Left ventricle myocardium inferior (tissue), 1 donor: ENCODE measurements around the gene MDK. TPM values are rescaled to one million over a fixed set of nuclear protein-coding genes. Genes with fewer than 3 reads are reported as not detected.

Experiments used
- DNase-seq: peaks from one replicate; pipeline ENCODE4 v3.0.0-alpha.2; 2020
- H3K27ac ChIP-seq: fragments of 200-600 bp; replicated peaks from 2 replicates; pipeline ENCODE4 v1.8.0; 2021
- H3K27me3 ChIP-seq: fragments of 200-600 bp; 2 replicates; pipeline ENCODE4 v1.8.0; 2021; ENCODE audit warnings: low read depth
- H3K36me3 ChIP-seq: fragments of 200-600 bp; 2 replicates; pipeline ENCODE4 v1.8.0; 2021
- H3K4me1 ChIP-seq: fragments of 200-600 bp; 2 replicates; pipeline ENCODE4 v1.8.0; 2021
- H3K4me3 ChIP-seq: fragments of 200-600 bp; 2 replicates; pipeline ENCODE4 v1.8.0; 2021; ENCODE audit warnings: mild to moderate bottlenecking, moderate library complexity
- H3K9me3 ChIP-seq: fragments of 200-600 bp; replicated peaks from 2 replicates; pipeline ENCODE4 v1.8.0; 2021
- intact Hi-C: fragments of 100-400 bp; cut with micrococcal nuclease; formaldehyde crosslinking; loops from one replicate; pipeline ENCODE4 v1.11.0; 2022
- microRNA-seq: library from miRNA; unstranded; fragments of <30 nt; microRNA quantifications from one replicate; pipeline ENCODE4 v1.2.0, GENCODE V29; 2020
- total RNA-seq: library from RNA; stranded (reverse); fragmentation: NEBNext Ultra II Directional; extraction: Animal tissue kit (Norgen Biotek cat#: 25700); gene quantifications from one replicate; pipeline ENCODE4 v1.2.1, GENCODE V29; 2021
- TF ChIP-seq, protein P1 (sequence below): fragments of 200-600 bp; IDR thresholded peaks from 2 replicates; pipeline ENCODE4 v1.8.0; 2021; ENCODE audit warnings: antibody characterized with exemption, mild to moderate bottlenecking, borderline replicate concordance
- donor health status: DM: no; HTN: yes; CAD: no; lungs with severe emphysema.

The MDK gene
- total RNA-seq, 1 donor from 2014 or later = 5.4 TPM

- H3K27ac ChIP-seq = no peak overlapping the region
- no peak for DNase-seq
- H3K36me3 ChIP-seq = peaks cover 57% of the 10 kb centered on the region
- intact Hi-C loops = no loop called here
- H3K4me1 ChIP-seq = peaks cover 1% of the 10 kb centered on the region
- no peaks in the 10 kb centered on the region for H3K27me3 ChIP-seq
- TF ChIP-seq, protein P1, sequence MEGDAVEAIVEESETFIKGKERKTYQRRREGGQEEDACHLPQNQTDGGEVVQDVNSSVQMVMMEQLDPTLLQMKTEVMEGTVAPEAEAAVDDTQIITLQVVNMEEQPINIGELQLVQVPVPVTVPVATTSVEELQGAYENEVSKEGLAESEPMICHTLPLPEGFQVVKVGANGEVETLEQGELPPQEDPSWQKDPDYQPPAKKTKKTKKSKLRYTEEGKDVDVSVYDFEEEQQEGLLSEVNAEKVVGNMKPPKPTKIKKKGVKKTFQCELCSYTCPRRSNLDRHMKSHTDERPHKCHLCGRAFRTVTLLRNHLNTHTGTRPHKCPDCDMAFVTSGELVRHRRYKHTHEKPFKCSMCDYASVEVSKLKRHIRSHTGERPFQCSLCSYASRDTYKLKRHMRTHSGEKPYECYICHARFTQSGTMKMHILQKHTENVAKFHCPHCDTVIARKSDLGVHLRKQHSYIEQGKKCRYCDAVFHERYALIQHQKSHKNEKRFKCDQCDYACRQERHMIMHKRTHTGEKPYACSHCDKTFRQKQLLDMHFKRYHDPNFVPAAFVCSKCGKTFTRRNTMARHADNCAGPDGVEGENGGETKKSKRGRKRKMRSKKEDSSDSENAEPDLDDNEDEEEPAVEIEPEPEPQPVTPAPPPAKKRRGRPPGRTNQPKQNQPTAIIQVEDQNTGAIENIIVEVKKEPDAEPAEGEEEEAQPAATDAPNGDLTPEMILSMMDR = no peak
- no peaks in the 10 kb centered on the region for H3K9me3 ChIP-seq
- no peak overlapping the region for H3K4me3 ChIP-seq
Observed at GRCh38 chr11:46426233-46426991, 44.9 kb downstream of the MDK start.

DNA sequence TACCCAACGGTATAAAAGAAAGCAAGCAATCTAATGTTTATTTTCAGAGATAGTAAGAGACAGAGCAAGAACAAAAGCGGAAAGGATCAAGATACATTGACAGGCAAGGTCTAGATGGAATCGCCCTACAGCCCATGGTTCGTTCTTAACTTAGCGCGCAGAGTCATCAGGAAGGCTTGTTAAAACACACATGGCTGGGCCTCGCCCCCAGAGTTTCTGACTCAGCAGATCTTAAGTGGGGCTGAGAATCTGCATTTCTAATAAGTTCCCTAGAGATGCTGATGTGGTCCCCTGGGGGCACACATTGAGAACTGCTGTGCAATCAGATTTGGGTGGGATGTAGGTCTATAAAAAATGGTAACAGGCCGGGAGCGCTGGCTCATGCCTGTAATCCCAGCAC lies 45.9 kb downstream of the MDK start:
- Histone ChIP-seq H3K9me3 (no peaks in the 10 kb centered on the region), H3K36me3 (peaks cover 57% of the 10 kb centered on the region), H3K27ac (no peak overlapping the region), H3K4me1 (no peaks in the 10 kb centered on the region), H3K4me3 (no peak overlapping the region), H3K27me3 (no peaks in the 10 kb centered on the region)
- DNase-seq = no peak
- intact Hi-C loops = no loop called here
- TF ChIP-seq, protein P1 = no peak

DNA sequence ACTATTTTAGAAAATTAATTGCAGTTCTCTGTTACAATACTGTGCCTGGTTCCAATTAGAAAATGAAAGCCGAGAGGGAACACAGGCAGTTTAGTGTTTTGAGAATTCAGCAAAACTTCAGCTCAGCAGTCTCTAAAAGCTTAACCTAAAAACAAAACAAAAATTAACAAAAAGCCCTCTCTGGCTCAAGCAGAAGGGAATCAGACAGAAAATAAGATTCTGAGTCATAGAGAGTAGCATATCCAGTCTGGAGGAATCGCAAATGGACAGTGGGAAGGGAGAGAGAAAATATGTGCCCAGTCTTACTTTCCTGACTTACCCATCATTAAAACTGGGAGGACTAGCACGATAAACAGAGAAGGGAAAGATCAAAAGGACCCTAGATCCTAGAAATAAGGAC lies 48.2 kb downstream of the MDK start:
- Histone ChIP-seq H3K27ac (no peak overlapping the region), H3K4me3 (no peak overlapping the region), H3K9me3 (no peaks in the 10 kb centered on the region), H3K36me3 (peaks cover 67% of the 10 kb centered on the region), H3K4me1 (no peaks in the 10 kb centered on the region), H3K27me3 (no peaks in the 10 kb centered on the region)
- TF ChIP-seq, protein P1 = no peak
- intact Hi-C loops = no loop called here
- no peak for DNase-seq

DNA sequence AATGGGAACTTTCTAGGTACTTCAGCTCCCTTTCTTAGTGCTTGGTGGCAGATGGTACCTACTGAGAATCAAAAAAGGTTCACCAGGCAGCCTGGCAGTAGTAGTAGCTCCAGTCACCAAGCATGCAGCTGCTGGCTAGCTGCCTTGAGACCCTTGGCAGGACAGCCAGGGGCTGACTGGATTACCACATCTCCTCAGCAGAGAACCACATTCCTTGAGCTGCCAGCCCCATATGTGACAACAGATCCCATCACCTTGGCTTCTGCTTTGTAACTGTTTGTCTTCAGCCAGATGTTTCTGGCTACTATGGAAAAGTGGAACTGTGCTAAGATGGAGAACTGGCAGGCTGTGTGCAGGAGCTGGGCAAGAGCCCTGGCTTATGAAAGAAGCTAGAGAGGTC lies 49.7 kb downstream of the MDK start:
- no peak overlapping the region for H3K27ac ChIP-seq
- H3K4me3 ChIP-seq = no peak overlapping the region
- no peaks in the 10 kb centered on the region for H3K27me3 ChIP-seq
- intact Hi-C loops = no loop called here
- no peak for DNase-seq
- peaks cover 15% of the 10 kb centered on the region for H3K4me1 ChIP-seq
- H3K36me3 ChIP-seq = peaks cover 67% of the 10 kb centered on the region
- H3K9me3 ChIP-seq = no peaks in the 10 kb centered on the region
- TF ChIP-seq, protein P1 = no peak

Small RNA genes within 50 kb of the gene (microRNA-seq; reads per million reads assigned to microRNA genes)
- gene MIR4688 = 0.94 reads per million

Other genes starting within 250 kb of the MDK start
- gene CREB3L1, start 104.0 kb upstream of the MDK start, total RNA-seq = 40.9 TPM
- 77.1 TPM for gene DGKZ, start 34.2 kb upstream of the MDK start, total RNA-seq
- not detected for gene CHRM4, start 10.1 kb downstream of the MDK start, total RNA-seq
- 14.2 TPM for gene AMBRA1, start 212.4 kb downstream of the MDK start, total RNA-seq
- 4.8 TPM for gene HARBI1, start 235.6 kb downstream of the MDK start, total RNA-seq
- 42.1 TPM for gene ATG13, start 235.9 kb downstream of the MDK start, total RNA-seq